ENCODE results near the gene MGAT5B.
"Not testable (repeated sequence)": the region's sequence is repeated elsewhere in the genome, so short reads cannot be mapped to it uniquely, and the experiment has no call there.

Gene MGAT5B, protein sequence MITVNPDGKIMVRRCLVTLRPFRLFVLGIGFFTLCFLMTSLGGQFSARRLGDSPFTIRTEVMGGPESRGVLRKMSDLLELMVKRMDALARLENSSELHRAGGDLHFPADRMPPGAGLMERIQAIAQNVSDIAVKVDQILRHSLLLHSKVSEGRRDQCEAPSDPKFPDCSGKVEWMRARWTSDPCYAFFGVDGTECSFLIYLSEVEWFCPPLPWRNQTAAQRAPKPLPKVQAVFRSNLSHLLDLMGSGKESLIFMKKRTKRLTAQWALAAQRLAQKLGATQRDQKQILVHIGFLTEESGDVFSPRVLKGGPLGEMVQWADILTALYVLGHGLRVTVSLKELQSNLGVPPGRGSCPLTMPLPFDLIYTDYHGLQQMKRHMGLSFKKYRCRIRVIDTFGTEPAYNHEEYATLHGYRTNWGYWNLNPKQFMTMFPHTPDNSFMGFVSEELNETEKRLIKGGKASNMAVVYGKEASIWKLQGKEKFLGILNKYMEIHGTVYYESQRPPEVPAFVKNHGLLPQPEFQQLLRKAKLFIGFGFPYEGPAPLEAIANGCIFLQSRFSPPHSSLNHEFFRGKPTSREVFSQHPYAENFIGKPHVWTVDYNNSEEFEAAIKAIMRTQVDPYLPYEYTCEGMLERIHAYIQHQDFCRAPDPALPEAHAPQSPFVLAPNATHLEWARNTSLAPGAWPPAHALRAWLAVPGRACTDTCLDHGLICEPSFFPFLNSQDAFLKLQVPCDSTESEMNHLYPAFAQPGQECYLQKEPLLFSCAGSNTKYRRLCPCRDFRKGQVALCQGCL

DNA sequence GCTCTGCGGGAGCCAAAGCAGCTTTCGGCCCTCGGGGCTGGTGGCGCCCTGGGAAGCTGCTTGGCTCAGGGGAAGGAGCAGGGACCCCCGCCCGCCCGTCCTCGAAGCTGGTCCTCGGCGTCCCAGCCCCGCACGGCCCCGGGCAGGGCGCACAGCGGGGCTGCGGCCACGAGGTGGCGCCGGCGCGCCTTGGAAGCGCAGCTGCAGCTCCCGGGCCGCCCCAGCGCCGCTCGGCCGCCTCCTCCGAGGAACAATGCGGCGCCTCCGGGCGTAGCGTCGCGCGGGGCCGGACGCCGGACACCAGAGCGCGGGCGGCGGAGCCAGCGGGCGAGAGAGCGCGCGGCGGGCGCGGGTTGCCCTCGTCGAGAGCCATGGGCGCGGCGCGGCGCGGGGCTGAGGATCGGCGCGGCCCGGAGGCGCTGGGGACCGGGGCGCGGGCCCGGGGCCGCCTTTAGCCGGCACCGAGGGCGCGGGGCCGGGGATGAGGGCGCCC lies at the start of gene MGAT5B:
TSS of gene MGAT5B (plus strand) at position 229 of the 493 bp plus-strand sequence. CDS start 626 bp downstream, outside the sequence.
- peak; percentile 56 for DNase-seq (ENCODE audit: low read depth)

DNA sequence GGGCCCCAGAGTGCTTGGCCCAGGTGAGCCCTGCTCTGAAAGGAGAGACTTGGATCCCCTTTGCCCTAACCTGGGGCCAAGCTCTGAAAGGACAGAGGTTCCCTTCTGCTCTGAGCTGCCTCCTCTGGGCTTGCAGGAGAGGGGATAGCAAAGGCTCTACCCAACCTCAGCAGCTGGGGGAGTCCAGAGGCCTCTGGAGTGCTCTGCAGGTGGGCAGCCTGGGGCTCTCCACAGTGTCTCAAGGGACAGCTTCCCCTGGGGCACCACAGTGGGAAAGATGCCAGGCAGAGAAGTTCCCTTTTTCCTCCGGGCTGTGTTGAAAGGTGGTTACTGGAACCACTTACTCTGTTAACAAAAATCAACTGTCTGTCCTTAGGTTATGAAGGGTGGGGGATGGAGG lies 48.2 kb upstream of the MGAT5B start:
- DNase-seq (ENCODE audit: low read depth), result no peak

DNA sequence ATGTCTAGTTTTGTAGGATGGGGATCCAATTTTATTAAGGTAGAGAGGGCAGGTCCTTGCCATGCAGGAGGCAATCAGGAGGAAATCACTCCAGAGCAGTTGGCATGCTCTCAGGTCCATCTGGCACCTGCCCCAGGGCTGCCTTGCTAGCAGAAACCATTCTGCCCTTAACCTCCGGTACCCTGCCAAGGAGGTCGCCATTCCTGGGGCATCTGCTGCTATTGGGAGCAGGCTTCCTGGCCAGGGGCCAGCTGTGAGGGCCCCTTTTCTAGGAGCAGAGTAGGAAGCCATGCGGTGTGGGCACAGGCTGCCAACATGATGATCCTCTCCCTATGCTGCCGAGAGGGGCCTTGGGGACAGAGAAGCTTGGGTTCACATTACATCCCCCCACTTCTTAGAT lies 47.6 kb upstream of the MGAT5B start:
- no peak for DNase-seq (ENCODE audit: low read depth)

GRCh38 chr17:76822184-76822778 lies 45.9 kb upstream of the MGAT5B start:
- no peak for DNase-seq (ENCODE audit: low read depth)

GRCh38 chr17:76824093-76824492 lies 44.1 kb upstream of the MGAT5B start:
- DNase-seq (ENCODE audit: low read depth), result no peak

DNA sequence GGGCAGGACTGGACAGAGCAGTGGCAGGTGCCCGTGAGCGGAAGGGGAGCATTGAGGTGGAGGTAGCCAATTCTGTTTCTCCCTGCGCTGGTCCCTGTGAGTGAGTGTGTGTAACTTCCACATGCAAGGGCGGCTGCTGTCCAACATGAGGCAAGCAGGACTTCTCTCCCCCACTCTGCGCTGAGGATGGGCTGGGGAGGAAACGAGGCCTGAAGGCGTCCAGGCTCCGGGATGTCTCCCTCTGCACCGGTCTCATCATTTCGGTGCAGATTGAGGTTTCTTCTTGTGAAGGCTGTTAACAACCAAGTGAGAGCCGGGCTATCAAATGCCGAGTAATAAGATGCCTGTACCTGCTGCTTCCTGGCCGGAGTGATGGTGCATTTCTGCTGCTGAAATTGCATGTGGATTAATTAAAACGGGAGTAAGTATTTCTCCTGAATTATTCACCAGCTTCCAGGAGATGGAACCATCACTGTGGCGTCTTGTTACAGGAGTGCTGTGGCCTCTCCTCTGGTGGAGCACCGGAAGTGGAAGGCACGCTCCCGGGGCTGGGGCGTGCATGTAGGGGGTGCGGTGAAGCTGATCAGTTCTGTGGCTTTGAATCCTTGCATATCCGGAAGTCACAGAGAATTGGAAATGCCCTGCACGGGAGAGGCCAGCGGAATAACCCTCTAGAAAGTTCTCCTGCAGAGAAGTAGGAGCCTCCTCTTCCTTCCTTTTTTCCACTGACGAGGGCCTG lies 41.7 kb upstream of the MGAT5B start:
- no peak for DNase-seq (ENCODE audit: low read depth)

DNA sequence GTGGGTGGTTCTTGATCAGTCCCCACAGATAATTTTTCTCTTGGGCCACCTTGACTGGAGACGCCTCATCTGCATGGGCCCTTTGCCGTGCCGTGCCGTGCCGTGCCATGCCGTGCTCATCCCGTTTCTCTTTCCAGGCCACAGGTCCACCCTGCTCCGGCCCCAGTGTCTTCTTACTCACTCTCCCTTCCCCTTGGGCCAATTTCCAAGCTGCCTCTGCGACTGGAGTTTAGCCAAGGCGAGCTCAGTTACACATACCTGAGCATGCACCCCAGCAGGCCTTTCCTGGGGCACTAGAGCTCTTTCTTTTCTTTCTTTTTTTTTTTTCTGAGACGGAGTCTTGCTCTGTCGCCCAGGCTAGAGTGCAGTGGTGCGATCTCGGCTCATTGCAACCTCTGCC lies 40.5 kb upstream of the MGAT5B start:
- DNase-seq (ENCODE audit: low read depth), result no peak

DNA sequence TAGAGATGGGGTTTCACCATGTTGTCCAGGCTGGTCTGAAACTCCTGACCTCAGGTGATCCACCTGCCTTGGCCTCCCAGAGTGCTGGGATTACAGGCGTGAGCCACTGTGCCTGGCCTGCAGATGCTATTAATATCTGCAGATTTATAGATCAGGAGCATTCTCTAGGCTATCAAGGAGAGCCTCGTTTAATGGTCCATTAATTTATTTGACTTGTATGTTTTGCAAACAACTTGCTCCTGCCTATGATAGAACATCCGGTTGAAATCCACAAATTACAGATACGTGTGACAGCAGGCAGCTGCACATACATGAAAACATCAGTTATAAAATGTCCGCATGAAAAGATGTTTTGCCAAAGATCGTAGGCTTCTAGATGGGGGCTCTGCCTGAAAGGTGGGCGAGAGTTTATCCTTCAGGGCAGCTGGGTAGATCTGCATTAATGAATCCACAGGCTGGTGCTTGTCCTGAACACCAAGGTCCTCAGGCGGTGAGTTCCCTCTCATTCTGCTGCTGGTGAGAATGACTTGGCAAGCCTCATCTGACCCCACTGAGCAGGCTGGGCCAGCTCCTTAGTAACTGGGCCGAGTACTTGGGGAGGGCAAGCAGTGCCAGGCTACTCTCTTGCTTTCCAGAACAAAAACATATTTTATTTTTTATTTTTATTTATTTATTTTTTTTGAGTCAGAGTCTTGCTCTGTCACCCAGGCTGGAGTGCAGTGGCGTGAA lies 37.1 kb upstream of the MGAT5B start:
- no peak for DNase-seq (ENCODE audit: low read depth)

- DNase-seq (ENCODE audit: low read depth), result no peak
Observed at GRCh38 chr17:76833034-76833644, 35.1 kb upstream of the MGAT5B start.

GRCh38 chr17:76833747-76834146 lies 34.5 kb upstream of the MGAT5B start:
- no peak for DNase-seq (ENCODE audit: low read depth)

GRCh38 chr17:76834870-76835269 lies 33.3 kb upstream of the MGAT5B start:
- no peak for DNase-seq (ENCODE audit: low read depth)

DNA sequence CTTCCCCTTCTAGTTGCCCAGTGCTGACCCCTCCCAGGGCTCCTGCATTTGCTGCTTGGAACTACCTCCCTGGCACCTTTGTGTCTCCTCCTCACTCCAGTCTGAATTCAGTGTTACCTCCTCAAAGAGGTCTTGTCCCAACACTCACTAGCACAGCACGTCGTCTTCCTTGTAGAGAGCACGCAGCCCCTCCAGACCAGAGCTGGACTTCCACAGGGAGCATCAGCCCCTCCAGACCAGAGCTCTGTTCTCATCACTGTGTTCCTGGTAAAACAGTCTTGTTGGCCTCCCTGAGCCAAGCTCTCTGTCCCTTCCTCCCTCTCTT lies 27.8 kb upstream of the MGAT5B start:
- DNase-seq (ENCODE audit: low read depth), result no peak

- DNase-seq (ENCODE audit: low read depth), result no peak
Observed at GRCh38 chr17:76840884-76841775, 27.1 kb upstream of the MGAT5B start.

GRCh38 chr17:76841776-76842405 lies 26.3 kb upstream of the MGAT5B start:
- no peak for DNase-seq (ENCODE audit: low read depth)

- DNase-seq (ENCODE audit: low read depth), result not testable (repeated sequence)
Observed at GRCh38 chr17:76843068-76843467, 25.1 kb upstream of the MGAT5B start.

GRCh38 chr17:76843703-76844484 lies 24.3 kb upstream of the MGAT5B start:
- DNase-seq (ENCODE audit: low read depth), result no peak

- no peak for DNase-seq (ENCODE audit: low read depth)
Observed at GRCh38 chr17:76844485-76844829, 23.7 kb upstream of the MGAT5B start.

GRCh38 chr17:76844846-76845245 lies 23.4 kb upstream of the MGAT5B start:
- DNase-seq (ENCODE audit: low read depth), result no peak

GRCh38 chr17:76845541-76846017 lies 22.6 kb upstream of the MGAT5B start:
- no peak for DNase-seq (ENCODE audit: low read depth)
